Measurements from ENCODE around the gene UCP2.

- TF ChIP-seq EZH2phosphoT487 (IDR thresholded peaks at IDR 0.05) (no peak), CTCF (IDR thresholded peaks at IDR 0.05) (no peak), EZH2 (IDR thresholded peaks at IDR 0.05) (no peak)
Observed at GRCh38 chr11:73944901-73945300, 37.7 kb downstream of the UCP2 start.

Data from neural progenitor cell (in vitro differentiated cells).